Panc1 (cell line): ENCODE data around the gene SLC11A1. TPM values are rescaled to one million over a fixed set of nuclear protein-coding genes. Genes with fewer than 3 reads are reported as not detected.

Experiments used
- ATAC-seq: fragments of 200-7000 bp; cut with Tn5 transposase; 2 replicates; pipeline ENCODE4 v1.9.1; 2020; ENCODE audit warnings: mild to moderate bottlenecking, moderate library complexity
- BruUV-seq: library from RNA; stranded (reverse); fragments of 400-500 nt; replicated peaks from 2 replicates; lab custom pipeline; 2021; lab: Mats Ljungman, UMichigan
- CTCF ChIA-PET: fragments of 300-600 bp; sonication (Branson Sonifier 250); formaldehyde crosslinking; loops from one replicate; lab custom pipeline; 2022; ENCODE audit warnings: antibody characterized with exemption; lab: Charles Lee
- POLR2A ChIA-PET: fragments of 300-600 bp; sonication (Branson Sonifier 250); formaldehyde crosslinking; loops from one replicate; lab custom pipeline; 2022; ENCODE audit warnings: antibody characterized with exemption; lab: Charles Lee
- DNase-seq: peaks from one replicate; pipeline ENCODE4 v3.0.0-alpha.2; 2010; ENCODE audit warnings: low read depth, low spot score
- H3K27ac ChIP-seq: 2 replicates; pipeline ENCODE4 v1.5.1; 2011; ENCODE audit warnings: mild to moderate bottlenecking, low read length, inconsistent platforms
- H3K27me3 ChIP-seq: fragments of 200-500 bp; sonication (Bioruptor generic); 2 replicates; pipeline ENCODE4 v1.6.0; 2014; ENCODE audit warnings: low read length, inconsistent platforms; ENCODE audit not compliant: control insufficient read depth, insufficient read depth
- H3K36me3 ChIP-seq: fragments of 200-500 bp; sonication (Bioruptor generic); 2 replicates; pipeline ENCODE4 v1.5.1; 2014; ENCODE audit warnings: inconsistent platforms, mild to moderate bottlenecking, low read length, moderate library complexity; ENCODE audit not compliant: control insufficient read depth, insufficient read depth
- H3K4me1 ChIP-seq: 2 replicates; pipeline ENCODE4 v1.5.1; 2011; ENCODE audit warnings: inconsistent platforms, mild to moderate bottlenecking, low read length, moderate library complexity; ENCODE audit not compliant: control insufficient read depth, insufficient read depth
- H3K4me3 ChIP-seq, 2 experiments: 2 replicates each; pipeline ENCODE4 v1.5.1; 2011 to 2012; ENCODE audit warnings: low read depth in 2 of 2, low read length in 2 of 2, mild to moderate bottlenecking in 2 of 2, inconsistent platforms in 1 of 2, moderate library complexity in 1 of 2
- H3K9me3 ChIP-seq: fragments of 200-500 bp; sonication (Bioruptor generic); 2 replicates; pipeline ENCODE4 v1.5.1; 2014; ENCODE audit warnings: low read depth, mild to moderate bottlenecking, inconsistent platforms, low read length, moderate library complexity; ENCODE audit not compliant: control insufficient read depth, insufficient read depth
- POLR2AphosphoS5 ChIP-seq: IDR thresholded peaks from 2 replicates; pipeline ENCODE4 v1.6.1; 2012; ENCODE audit warnings: mild to moderate bottlenecking, low read depth, low read length, moderate library complexity
- SIN3A ChIP-seq: IDR thresholded peaks from 2 replicates; pipeline ENCODE4 v1.6.1; 2012; ENCODE audit warnings: low read depth, mild to moderate bottlenecking, low read length, moderate library complexity, borderline replicate concordance; ENCODE audit not compliant: insufficient read depth
- TCF7L2 ChIP-seq: IDR thresholded peaks from 2 replicates; pipeline ENCODE4 v1.6.1; 2011; ENCODE audit warnings: mild to moderate bottlenecking, low read depth, low read length, inconsistent platforms
- in situ Hi-C: cut with HindIII; loops from 2 replicates; pipeline ENCODE4 v1.10.0; 2016; ENCODE audit warnings: low sequenced_read_pairs, low pct_unique_long_range_greater_than_20kb
- intact Hi-C: fragments of 100-400 bp; cut with micrococcal nuclease; formaldehyde crosslinking; loops from one replicate; pipeline ENCODE4 v1.10.0; 2022; ENCODE audit not compliant: unreplicated experiment
- total RNA-seq: library from RNA; stranded (reverse); gene quantifications from one replicate; pipeline ENCODE4 v1.2.1, GENCODE V29; 2021; ENCODE audit not compliant: unreplicated experiment
- TF ChIP-seq, protein P1 (sequence below): fragments of 450-650 bp; IDR thresholded peaks from 2 replicates; pipeline ENCODE4 v1.5.1; 2017; ENCODE audit warnings: mild to moderate bottlenecking
- TF ChIP-seq, protein P2 (sequence below), 2 experiments: IDR thresholded peaks; 2 replicates each; pipeline ENCODE4 v1.6.1; 2011 to 2012; ENCODE audit warnings: low read depth in 2 of 2, control low read depth in 1 of 2, low read length in 1 of 2, mild to moderate bottlenecking in 1 of 2, moderate library complexity in 1 of 2; ENCODE audit not compliant: insufficient read depth in 1 of 2

Gene SLC11A1
- total RNA-seq, 1 experiment from 2014 or later, result 0.31 TPM

DNA sequence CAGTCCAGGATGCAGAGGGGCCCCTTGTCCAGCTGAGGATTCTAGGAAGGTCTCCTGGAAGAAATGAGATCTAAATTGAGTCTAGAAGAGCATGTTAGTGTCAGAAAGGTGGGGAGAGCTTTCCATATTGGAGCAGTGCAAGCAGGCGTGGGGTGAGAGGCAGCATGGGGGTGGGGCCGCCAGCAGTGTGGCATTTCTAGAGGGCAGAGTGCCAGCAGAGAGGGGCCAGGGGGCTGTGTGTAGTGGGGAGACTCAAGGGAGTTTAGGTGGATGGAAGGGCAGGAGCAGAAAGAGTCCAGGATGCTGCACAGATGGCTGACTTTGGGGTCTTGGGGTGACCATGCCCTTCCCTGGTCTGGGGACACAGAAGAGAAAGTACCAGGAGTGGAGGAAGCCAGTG, 39.0 kb downstream of the SLC11A1 start:
- CTCF ChIA-PET, result interaction anchor here (0.7 kb wide), 1 partner anchor 62 kb away, joined by 10 read pairs; no protein-coding TSS in a partner anchor
- no peaks in the 10 kb centered on the region for H3K9me3 ChIP-seq
- DNase-seq, result no peak
- H3K36me3 ChIP-seq, result no peaks in the 10 kb centered on the region
- no TSS peak for BruUV-seq
- POLR2A ChIA-PET, result no interaction called here
- TF ChIP-seq, protein P1, sequence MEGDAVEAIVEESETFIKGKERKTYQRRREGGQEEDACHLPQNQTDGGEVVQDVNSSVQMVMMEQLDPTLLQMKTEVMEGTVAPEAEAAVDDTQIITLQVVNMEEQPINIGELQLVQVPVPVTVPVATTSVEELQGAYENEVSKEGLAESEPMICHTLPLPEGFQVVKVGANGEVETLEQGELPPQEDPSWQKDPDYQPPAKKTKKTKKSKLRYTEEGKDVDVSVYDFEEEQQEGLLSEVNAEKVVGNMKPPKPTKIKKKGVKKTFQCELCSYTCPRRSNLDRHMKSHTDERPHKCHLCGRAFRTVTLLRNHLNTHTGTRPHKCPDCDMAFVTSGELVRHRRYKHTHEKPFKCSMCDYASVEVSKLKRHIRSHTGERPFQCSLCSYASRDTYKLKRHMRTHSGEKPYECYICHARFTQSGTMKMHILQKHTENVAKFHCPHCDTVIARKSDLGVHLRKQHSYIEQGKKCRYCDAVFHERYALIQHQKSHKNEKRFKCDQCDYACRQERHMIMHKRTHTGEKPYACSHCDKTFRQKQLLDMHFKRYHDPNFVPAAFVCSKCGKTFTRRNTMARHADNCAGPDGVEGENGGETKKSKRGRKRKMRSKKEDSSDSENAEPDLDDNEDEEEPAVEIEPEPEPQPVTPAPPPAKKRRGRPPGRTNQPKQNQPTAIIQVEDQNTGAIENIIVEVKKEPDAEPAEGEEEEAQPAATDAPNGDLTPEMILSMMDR, result no peak
- TF ChIP-seq, protein P2, sequence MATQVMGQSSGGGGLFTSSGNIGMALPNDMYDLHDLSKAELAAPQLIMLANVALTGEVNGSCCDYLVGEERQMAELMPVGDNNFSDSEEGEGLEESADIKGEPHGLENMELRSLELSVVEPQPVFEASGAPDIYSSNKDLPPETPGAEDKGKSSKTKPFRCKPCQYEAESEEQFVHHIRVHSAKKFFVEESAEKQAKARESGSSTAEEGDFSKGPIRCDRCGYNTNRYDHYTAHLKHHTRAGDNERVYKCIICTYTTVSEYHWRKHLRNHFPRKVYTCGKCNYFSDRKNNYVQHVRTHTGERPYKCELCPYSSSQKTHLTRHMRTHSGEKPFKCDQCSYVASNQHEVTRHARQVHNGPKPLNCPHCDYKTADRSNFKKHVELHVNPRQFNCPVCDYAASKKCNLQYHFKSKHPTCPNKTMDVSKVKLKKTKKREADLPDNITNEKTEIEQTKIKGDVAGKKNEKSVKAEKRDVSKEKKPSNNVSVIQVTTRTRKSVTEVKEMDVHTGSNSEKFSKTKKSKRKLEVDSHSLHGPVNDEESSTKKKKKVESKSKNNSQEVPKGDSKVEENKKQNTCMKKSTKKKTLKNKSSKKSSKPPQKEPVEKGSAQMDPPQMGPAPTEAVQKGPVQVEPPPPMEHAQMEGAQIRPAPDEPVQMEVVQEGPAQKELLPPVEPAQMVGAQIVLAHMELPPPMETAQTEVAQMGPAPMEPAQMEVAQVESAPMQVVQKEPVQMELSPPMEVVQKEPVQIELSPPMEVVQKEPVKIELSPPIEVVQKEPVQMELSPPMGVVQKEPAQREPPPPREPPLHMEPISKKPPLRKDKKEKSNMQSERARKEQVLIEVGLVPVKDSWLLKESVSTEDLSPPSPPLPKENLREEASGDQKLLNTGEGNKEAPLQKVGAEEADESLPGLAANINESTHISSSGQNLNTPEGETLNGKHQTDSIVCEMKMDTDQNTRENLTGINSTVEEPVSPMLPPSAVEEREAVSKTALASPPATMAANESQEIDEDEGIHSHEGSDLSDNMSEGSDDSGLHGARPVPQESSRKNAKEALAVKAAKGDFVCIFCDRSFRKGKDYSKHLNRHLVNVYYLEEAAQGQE (IDR thresholded peaks at IDR 0.05; ENCODE audit: insufficient read depth in 1 of 2, low read depth in 2 of 2, low read length in 1 of 2), result no peak
- no peak for TF ChIP-seq POLR2AphosphoS5
- TF ChIP-seq SIN3A, result no peak
- TF ChIP-seq TCF7L2, result no peak
- no peak overlapping the region for H3K27ac ChIP-seq
- no peaks in the 10 kb centered on the region for H3K27me3 ChIP-seq
- intact Hi-C loops (no loop called here), in situ Hi-C loops (no loop called here)
- ATAC-seq, result no peak
- H3K4me3 ChIP-seq, result no peak overlapping the region
- no peaks in the 10 kb centered on the region for H3K4me1 ChIP-seq

DNA sequence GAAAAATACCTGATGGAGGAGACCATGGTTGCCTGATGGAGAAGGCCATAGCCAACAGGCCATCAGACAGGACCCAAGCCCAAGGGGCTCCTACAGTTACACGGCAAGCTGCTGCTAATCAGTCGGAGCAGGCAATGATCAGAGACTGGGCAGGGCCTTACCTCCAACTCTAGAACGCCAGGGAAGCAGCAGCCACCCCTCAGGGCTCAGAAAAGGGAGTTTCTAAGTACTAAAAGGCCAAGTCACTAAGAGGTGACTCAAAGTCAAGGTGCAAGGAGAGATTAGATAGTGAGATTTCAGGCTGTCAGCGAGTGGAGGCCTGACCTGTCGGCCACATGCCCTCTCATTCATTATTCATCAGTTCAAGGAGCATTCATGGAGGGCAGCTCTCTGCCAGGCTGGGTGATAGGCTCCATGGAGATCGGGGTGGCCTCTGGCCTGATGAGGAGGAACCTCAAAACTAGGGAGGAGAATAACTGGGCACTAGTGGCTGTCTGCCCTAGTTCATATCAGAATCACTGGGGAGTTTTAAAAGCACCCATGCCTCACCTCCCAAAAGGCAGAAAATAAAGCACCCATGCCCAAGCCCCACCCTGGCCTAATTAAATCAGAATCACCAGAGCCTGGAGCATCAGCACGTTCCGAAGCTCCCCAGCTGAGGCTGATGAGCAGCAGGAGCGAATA, 40.5 kb downstream of the SLC11A1 start:
- POLR2A ChIA-PET, result no interaction called here
- no peak overlapping the region for H3K27ac ChIP-seq
- ATAC-seq (no peak), DNase-seq (no peak)
- in situ Hi-C loops (no loop called here), intact Hi-C loops (no loop called here)
- H3K27me3 ChIP-seq, result no peaks in the 10 kb centered on the region
- no peaks in the 10 kb centered on the region for H3K36me3 ChIP-seq
- H3K4me3 ChIP-seq, result no peak overlapping the region
- no TSS peak for BruUV-seq
- H3K4me1 ChIP-seq, result no peaks in the 10 kb centered on the region
- TF ChIP-seq, protein P2 (IDR thresholded peaks at IDR 0.05; ENCODE audit: insufficient read depth in 1 of 2, low read depth in 2 of 2, low read length in 1 of 2), result no peak
- TF ChIP-seq, protein P1, result no peak
- TF ChIP-seq POLR2AphosphoS5 (no peak), TCF7L2 (no peak), SIN3A (no peak)
- CTCF ChIA-PET, result no interaction called here
- H3K9me3 ChIP-seq, result no peaks in the 10 kb centered on the region
